AG09319 (cell line): ENCODE data around the gene CHID1.

Experiments
- DNase-seq: peaks from one replicate; pipeline ENCODE4 v3.0.0-alpha.2; 2010; ENCODE audit warnings: low read depth; ENCODE audit errors: extremely low read depth
- CTCF ChIP-seq: IDR thresholded peaks from 2 replicates; pipeline ENCODE4 v1.5.1; 2011; ENCODE audit warnings: low read depth, mild to moderate bottlenecking, inconsistent platforms, low read length, moderate library complexity

Gene CHID1

GRCh38 chr11:832529-833113, 78.0 kb downstream of the CHID1 start, which contains the start of gene CD151:
Gene CD151 (plus strand): TSS chr11:832952. CDS start chr11:836070, 3,118 bp downstream.
- DNase-seq, result no peak
- no peak for TF ChIP-seq CTCF

DNA sequence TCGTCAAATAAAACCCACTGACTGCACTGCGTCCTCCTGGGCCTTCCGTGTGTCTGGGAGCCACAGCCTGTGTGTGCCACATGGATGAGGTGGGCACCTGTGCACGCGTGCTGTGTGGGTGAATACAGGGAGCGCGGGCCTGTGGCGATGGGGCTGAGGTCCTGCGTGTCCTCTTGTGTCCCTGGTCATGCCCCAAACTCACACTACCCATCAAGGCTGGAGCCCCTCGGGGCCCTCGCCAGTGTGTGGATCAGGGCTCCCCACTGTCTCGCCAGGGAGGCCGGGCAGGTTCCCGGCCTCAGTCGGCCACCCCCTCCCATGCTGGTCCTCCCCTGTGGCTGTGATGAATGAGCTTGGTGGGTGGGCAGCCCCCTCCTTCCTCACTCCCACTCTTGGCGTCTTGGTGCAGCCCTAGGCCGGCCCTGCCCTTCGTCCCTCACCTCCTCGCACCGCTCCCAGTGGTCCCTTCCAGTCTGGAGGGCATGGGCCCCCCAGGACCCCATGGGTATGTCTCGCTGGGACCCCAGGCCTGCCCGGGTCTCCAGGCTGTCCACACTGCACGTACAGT, 78.6 kb downstream of the CHID1 start:
- no peak for TF ChIP-seq CTCF
- no peak for DNase-seq

DNA sequence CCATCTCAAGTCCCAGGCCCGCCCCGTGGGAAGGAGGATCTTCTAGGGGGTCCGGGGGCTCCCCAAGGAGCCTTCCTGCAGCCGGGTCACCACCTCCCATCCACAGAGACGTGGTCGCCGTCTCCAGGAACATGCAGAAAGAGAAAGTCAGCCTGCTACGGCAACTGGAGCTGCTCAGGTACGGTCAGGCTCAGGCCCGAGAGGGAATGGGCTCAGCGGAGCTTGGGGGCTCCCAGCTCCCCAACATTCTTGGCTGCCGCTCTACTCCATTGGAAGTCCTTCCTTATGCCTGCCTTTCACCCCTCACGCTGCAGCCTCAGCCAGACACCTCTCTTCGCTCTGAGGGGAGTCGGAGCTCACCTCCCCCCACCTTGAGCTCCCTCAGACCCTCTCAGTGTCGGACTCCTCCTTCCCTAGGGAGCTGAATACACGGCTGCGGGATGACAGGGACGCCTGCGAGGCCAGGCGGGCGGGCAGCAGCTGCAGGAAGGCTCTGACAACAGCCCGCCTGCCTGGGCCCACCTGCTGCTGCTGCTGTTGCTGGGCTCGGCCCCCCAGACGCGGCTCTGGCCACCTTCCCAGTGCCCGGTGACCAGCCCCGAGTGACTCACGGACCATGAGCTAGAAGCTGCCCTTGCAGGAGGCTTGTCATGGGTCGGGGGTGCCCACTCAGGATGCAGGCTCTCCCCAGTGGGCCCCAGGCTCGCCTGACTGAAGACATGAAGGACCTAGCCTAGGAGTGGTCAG, 79.3 kb downstream of the CHID1 start:
- no peak for TF ChIP-seq CTCF

DNA sequence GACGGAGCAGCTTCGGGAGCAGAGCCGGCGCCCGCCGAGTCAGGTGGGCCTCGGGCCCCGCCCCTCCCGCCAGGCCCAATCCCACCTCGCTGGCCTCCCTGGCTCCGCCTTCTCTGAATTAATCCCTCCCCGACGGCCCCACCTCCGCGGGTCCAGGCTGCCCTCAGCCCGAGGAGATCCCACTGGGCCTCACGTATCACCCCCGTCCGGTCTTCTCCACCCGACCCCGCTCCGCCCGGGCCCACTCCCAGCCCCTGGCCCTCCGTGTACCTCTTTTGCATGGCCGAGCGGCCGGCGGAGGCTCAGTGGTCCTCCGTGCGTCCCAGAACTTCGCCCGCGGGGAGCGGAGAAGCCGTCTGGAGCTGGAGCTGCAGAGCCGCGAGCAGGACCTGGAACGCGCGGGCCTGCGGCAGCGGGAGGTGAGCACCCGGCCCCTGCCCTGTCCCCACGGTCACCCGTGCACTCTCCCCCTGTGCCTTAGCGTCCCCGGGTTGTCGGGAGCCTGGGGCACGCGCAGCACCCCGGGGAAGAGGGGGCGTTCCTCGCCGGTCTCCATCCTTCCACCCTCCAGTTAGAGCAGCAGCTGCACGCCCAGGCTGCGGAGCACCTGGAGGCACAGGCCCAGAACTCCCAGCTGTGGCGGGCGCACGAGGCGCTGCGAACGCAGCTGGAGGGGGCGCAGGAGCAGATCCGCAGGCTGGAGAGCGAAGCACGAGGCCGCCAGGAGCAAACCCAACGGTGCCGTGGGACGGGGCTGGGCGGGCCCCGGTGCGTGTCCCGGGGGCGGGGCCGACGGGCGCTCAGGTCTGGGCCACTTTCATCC, 80.1 kb downstream of the CHID1 start:
- no peak for TF ChIP-seq CTCF
- DNase-seq, result no peak

More for the DNA sequence above, 79.3 kb downstream of the CHID1 start:
- no peak for DNase-seq

DNA sequence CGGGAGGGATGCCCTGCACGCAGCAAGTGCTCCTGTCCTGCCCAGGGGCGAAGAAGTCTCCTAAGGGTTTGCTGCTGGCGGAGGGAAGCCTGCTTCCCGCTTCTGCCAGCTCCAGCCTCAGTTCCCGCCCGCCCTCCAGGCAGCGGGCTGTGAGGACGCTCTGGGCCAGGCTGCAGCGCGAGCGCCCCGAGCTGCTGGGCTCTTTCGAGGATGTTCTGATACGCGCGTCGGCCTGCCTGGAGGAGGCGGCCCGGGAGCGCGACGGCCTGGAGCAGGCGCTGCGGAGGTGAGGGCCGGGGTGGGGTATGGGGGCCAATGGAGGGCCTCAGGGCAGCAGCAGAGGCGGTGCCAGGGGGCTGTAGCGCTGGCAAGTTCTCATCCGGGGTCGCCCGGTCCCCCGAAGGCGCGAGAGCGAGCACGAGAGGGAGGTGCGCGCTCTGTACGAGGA, 80.7 kb downstream of the CHID1 start:
- no peak for TF ChIP-seq CTCF
- DNase-seq, result no peak

DNA sequence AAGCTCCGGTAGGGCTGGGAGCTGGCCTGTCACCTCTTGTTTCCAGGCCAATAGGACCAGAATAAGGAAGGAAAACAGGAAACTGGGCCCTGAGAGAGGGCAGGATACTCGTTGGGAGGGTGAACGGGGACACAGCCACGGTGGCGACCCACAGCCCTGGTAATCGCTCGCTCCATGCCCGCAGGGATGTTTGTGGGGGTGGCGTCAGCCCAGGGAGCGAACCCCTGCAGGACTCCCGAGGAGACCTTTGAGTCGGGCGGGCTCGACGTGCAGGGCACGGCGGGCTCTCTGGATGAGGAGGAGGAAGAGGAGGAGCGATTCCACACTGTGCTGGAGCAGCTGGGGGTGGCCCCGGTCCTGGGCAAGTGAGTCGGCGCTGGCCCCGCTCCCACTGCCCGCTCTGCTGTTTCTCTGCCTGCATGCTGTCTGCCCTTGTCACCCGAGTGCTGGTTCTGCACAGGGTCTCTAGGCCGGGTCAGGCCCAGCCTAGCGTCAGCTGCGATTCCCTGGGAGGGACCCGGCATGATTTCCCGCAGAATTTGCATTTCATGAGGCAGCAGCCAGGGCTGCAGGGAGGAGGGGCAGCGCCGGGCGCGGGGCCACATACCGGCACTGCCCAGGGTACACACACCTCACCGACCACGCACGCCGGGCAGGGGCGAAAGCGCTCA, 81.3 kb downstream of the CHID1 start:
- TF ChIP-seq CTCF, result no peak
- no peak for DNase-seq
